B cell (primary cell): Measurements from ENCODE around the gene DDX23.

Experiments
- EZH2 ChIP-seq: IDR thresholded peaks from 2 replicates; pipeline ENCODE4 v1.6.1; 2012; ENCODE audit warnings: borderline replicate concordance, low read depth, mild to moderate bottlenecking, moderate library complexity, low read length; ENCODE audit not compliant: insufficient read depth, poor library complexity, severe bottlenecking
- TF ChIP-seq, protein P1 (sequence below): fragments of 200-600 bp; IDR thresholded peaks from one replicate; pipeline ENCODE4 v1.8.0; 2022; ENCODE audit warnings: antibody characterized with exemption, mild to moderate bottlenecking

DNA sequence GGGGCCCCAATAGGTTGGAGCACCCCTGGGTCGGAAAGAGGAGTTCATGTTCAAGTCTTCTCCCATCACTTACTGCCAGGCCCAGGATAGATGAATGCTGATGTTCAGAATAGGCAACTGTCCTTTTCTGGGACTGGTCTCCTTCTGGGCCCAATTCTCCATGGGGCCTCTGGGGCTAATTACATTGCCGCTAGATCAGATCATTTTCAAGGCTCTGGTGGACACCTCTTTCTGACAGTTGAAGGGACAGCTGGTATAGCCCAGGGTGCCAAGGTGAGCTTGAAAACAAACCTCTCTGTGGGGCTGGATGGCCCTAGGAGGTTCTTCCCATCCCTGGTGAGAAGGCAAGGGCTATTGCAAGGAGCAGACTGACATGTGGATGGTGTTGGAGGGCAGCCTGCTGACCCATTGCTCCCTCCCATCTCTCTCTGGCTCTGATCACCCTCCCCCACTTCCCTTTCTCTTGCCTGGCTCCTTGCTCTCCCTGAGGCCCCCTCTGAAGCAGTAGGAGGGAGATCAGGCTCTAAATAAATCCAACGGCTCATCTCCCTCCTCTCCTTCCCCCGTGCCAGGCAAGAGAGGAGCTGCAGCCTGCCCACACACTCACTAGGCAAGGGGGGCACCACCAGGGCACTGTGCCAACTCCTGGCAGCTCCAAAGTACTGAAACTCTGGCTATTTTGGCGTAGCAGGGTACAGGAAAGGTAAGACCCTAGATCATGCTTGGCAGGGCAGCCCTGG, 31.8 kb downstream of the DDX23 start:
- TF ChIP-seq, protein P1, sequence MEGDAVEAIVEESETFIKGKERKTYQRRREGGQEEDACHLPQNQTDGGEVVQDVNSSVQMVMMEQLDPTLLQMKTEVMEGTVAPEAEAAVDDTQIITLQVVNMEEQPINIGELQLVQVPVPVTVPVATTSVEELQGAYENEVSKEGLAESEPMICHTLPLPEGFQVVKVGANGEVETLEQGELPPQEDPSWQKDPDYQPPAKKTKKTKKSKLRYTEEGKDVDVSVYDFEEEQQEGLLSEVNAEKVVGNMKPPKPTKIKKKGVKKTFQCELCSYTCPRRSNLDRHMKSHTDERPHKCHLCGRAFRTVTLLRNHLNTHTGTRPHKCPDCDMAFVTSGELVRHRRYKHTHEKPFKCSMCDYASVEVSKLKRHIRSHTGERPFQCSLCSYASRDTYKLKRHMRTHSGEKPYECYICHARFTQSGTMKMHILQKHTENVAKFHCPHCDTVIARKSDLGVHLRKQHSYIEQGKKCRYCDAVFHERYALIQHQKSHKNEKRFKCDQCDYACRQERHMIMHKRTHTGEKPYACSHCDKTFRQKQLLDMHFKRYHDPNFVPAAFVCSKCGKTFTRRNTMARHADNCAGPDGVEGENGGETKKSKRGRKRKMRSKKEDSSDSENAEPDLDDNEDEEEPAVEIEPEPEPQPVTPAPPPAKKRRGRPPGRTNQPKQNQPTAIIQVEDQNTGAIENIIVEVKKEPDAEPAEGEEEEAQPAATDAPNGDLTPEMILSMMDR: no peak
- no peak for TF ChIP-seq EZH2
